IMR-90 (cell line): Measurements from ENCODE around the gene TSPEAR. TPM values are rescaled to one million over a fixed set of nuclear protein-coding genes. Genes with fewer than 3 reads are reported as not detected.

Experiments
- ATAC-seq: fragments of 200-7000 bp; cut with Tn5 transposase; 2 replicates; pipeline ENCODE4 v1.9.1; 2020; ENCODE audit warnings: low read depth, mild to moderate bottlenecking, moderate library complexity
- BruUV-seq: library from RNA; stranded (reverse); fragments of 400-500 nt; replicated peaks from 2 replicates; lab custom pipeline; 2021; lab: Mats Ljungman, UMichigan
- CTCF ChIA-PET: fragments of 300-600 bp; formaldehyde crosslinking; extraction: SDS; loops from one replicate; lab custom pipeline; 2021; ENCODE audit warnings: antibody characterized with exemption; lab: Yijun Ruan, JAX
- POLR2A ChIA-PET: fragments of 300-600 bp; sonication (Branson Sonifier 250); formaldehyde crosslinking; loops from one replicate; lab custom pipeline; 2022; ENCODE audit warnings: antibody characterized with exemption; ENCODE audit not compliant: unreplicated experiment; lab: Charles Lee
- DNase-seq: peaks from one replicate; pipeline ENCODE4 v3.0.0; 2013
- H2AFZ ChIP-seq: replicated peaks from 2 replicates; pipeline ENCODE3; 2013; ENCODE audit warnings: low read length, mild to moderate bottlenecking; ENCODE audit not compliant: poor library complexity
- H2AK5ac ChIP-seq: 2 replicates; pipeline ENCODE4 v1.6.1; 2013; ENCODE audit warnings: low read depth, low read length, inconsistent platforms
- H2AK9ac ChIP-seq: replicated peaks from 2 replicates; pipeline ENCODE3; 2013; ENCODE audit warnings: mild to moderate bottlenecking, low read depth, low read length, moderate library complexity; ENCODE audit not compliant: poor library complexity
- H2BK120ac ChIP-seq: 2 replicates; pipeline ENCODE4 v1.6.1; 2013; ENCODE audit warnings: low read depth, low read length, inconsistent platforms
- H2BK15ac ChIP-seq: 3 replicates; pipeline ENCODE4 v1.6.1; 2013; ENCODE audit warnings: low read depth, low read length, inconsistent platforms
- H2BK20ac ChIP-seq: 2 replicates; pipeline ENCODE4 v1.6.1; 2013; ENCODE audit warnings: low read depth, mild to moderate bottlenecking, inconsistent platforms, low read length, moderate library complexity
- H2BK5ac ChIP-seq: 2 replicates; pipeline ENCODE4 v1.6.1; 2013; ENCODE audit warnings: mild to moderate bottlenecking, low read depth, low read length, inconsistent platforms; ENCODE audit not compliant: poor library complexity, severe bottlenecking
- H3K14ac ChIP-seq: replicated peaks from 2 replicates; pipeline ENCODE4 v1.6.1; 2013; ENCODE audit warnings: low read depth, low read length, inconsistent platforms
- H3K18ac ChIP-seq: 2 replicates; pipeline ENCODE4 v1.6.1; 2013; ENCODE audit warnings: low read depth, low read length, control low read depth
- H3K23ac ChIP-seq: 2 replicates; pipeline ENCODE4 v1.6.1; 2013; ENCODE audit warnings: low read depth, low read length, inconsistent platforms
- H3K27ac ChIP-seq: 2 replicates; pipeline ENCODE4 v1.5.1; 2013; ENCODE audit warnings: mild to moderate bottlenecking, control low read depth, low read length; ENCODE audit not compliant: insufficient read depth
- H3K27me3 ChIP-seq: 2 replicates; pipeline ENCODE4 v1.6.1; 2013; ENCODE audit warnings: low read length; ENCODE audit not compliant: control insufficient read depth, insufficient read depth
- H3K36me3 ChIP-seq: 2 replicates; pipeline ENCODE4 v1.6.1; 2013; ENCODE audit warnings: low read length, mixed read lengths; ENCODE audit not compliant: control insufficient read depth, insufficient read depth
- H3K4ac ChIP-seq: 2 replicates; pipeline ENCODE4 v1.6.1; 2013; ENCODE audit warnings: low read depth, low read length, inconsistent platforms
- H3K4me1 ChIP-seq: 2 replicates; pipeline ENCODE4 v1.6.1; 2013; ENCODE audit warnings: low read length, mixed read lengths; ENCODE audit not compliant: control insufficient read depth, insufficient read depth
- H3K4me2 ChIP-seq: 2 replicates; pipeline ENCODE4 v1.6.1; 2013; ENCODE audit warnings: low read depth, mild to moderate bottlenecking, control low read depth, low read length, moderate library complexity
- H3K4me3 ChIP-seq: 2 replicates; pipeline ENCODE4 v1.5.1; 2013; ENCODE audit warnings: low read depth, mild to moderate bottlenecking, control low read depth, low read length, moderate library complexity; ENCODE audit not compliant: insufficient read depth
- H3K56ac ChIP-seq: 2 replicates; pipeline ENCODE4 v1.6.1; 2013; ENCODE audit warnings: low read length, inconsistent platforms; ENCODE audit not compliant: insufficient read depth; ENCODE audit errors: extremely low read depth
- H3K79me1 ChIP-seq, 2 experiments: 2 replicates each; pipeline ENCODE4 v1.6.1; 2013; ENCODE audit warnings: low read length in 2 of 2, inconsistent platforms in 1 of 2, low read depth in 1 of 2
- H3K9ac ChIP-seq: 2 replicates; pipeline ENCODE4 v1.6.1; 2013; ENCODE audit warnings: low read depth, low read length, control low read depth
- H3K9me1 ChIP-seq: 2 replicates; pipeline ENCODE4 v1.6.1; 2013; ENCODE audit warnings: low read length, inconsistent platforms; ENCODE audit not compliant: insufficient read depth
- H3K9me3 ChIP-seq: 2 replicates; pipeline ENCODE4 v1.6.1; 2013; ENCODE audit warnings: low read length; ENCODE audit not compliant: control insufficient read depth, insufficient read depth
- H4K20me1 ChIP-seq: 2 replicates; pipeline ENCODE4 v1.6.1; 2013; ENCODE audit warnings: low read length, inconsistent platforms; ENCODE audit not compliant: insufficient read depth
- H4K5ac ChIP-seq: 2 replicates; pipeline ENCODE4 v1.6.1; 2013; ENCODE audit warnings: mild to moderate bottlenecking, low read depth, low read length, control low read depth
- H4K8ac ChIP-seq, 2 experiments: 2 replicates each; pipeline ENCODE4 v1.6.1; 2013; ENCODE audit warnings: low read depth in 2 of 2, low read length in 2 of 2, control low read depth in 1 of 2, inconsistent platforms in 1 of 2
- H4K91ac ChIP-seq: 2 replicates; pipeline ENCODE4 v1.6.1; 2013; ENCODE audit warnings: low read depth, low read length, inconsistent platforms; ENCODE audit not compliant: insufficient read depth
- BHLHE40 ChIP-seq: fragments of 150-350 bp; IDR thresholded peaks from 2 replicates; pipeline ENCODE4 v1.6.1; 2016; ENCODE audit warnings: mild to moderate bottlenecking, low read depth, low read length
- CEBPB ChIP-seq: IDR thresholded peaks from 2 replicates; pipeline ENCODE4 v1.6.1; 2012; ENCODE audit warnings: low read depth, low read length, improper control_type of control experiment
- CHD1 ChIP-seq: IDR thresholded peaks from 2 replicates; pipeline ENCODE4 v1.6.1; 2012; ENCODE audit warnings: low read depth, low read length, improper control_type of control experiment
- ELK1 ChIP-seq: fragments of 150-350 bp; IDR thresholded peaks from 2 replicates; pipeline ENCODE4 v1.6.1; 2016; ENCODE audit warnings: low read depth, mild to moderate bottlenecking, low read length, moderate library complexity, borderline replicate concordance
- FOS ChIP-seq: fragments of 150-350 bp; IDR thresholded peaks from 2 replicates; pipeline ENCODE4 v1.6.1; 2016; ENCODE audit warnings: low read depth, low read length
- MAFK ChIP-seq: IDR thresholded peaks from 2 replicates; pipeline ENCODE4 v1.6.1; 2012; ENCODE audit warnings: low read depth, low read length, improper control_type of control experiment
- MAZ ChIP-seq: IDR thresholded peaks from 2 replicates; pipeline ENCODE4 v1.6.1; 2012; ENCODE audit warnings: low read depth, mild to moderate bottlenecking, low read length, improper control_type of control experiment, moderate library complexity, borderline replicate concordance
- MXI1 ChIP-seq: IDR thresholded peaks from 2 replicates; pipeline ENCODE4 v1.6.1; 2012; ENCODE audit warnings: low read depth, mild to moderate bottlenecking, low read length, moderate library complexity, borderline replicate concordance
- NFE2L2 ChIP-seq: fragments of 150-350 bp; IDR thresholded peaks from 2 replicates; pipeline ENCODE4 v1.6.1; 2016; ENCODE audit warnings: low read depth, mild to moderate bottlenecking, low read length
- POLR2A ChIP-seq: IDR thresholded peaks from 2 replicates; pipeline ENCODE4 v1.6.1; 2012; ENCODE audit warnings: mild to moderate bottlenecking, low read depth, low read length
- RAD21 ChIP-seq: IDR thresholded peaks from 2 replicates; pipeline ENCODE4 v1.6.1; 2012; ENCODE audit warnings: low read length, improper control_type of control experiment
- RFX5 ChIP-seq: IDR thresholded peaks from 2 replicates; pipeline ENCODE4 v1.8.0; 2012; ENCODE audit warnings: low read depth, mild to moderate bottlenecking, low read length, moderate library complexity
- SMC3 ChIP-seq: fragments of 150-350 bp; IDR thresholded peaks from 2 replicates; pipeline ENCODE4 v1.6.1; 2016; ENCODE audit warnings: low read depth, mild to moderate bottlenecking, antibody characterized with exemption, low read length, moderate library complexity
- WGBS, 2 experiments: methylation state at CpG; one replicate each; pipeline versions ENCODE4 v1.1.5 to v1.1.7; 2013; ENCODE audit warnings: missing lambda C conversion rate in 2 of 2; ENCODE audit not compliant: insufficient read length in 1 of 2; ENCODE audit errors: extremely low coverage in 2 of 2; 5-methylcytosine and 5-hydroxymethylcytosine counted together
- dilution Hi-C: fragments of 300-500 bp; cut with HindIII; formaldehyde crosslinking; loops from one replicate; pipeline ENCODE4 v1.14.3; 2018; ENCODE audit warnings: low sequenced_read_pairs; ENCODE audit not compliant: unreplicated experiment
- in situ Hi-C: fragments of 300-500 bp; cut with MboI; formaldehyde crosslinking; loops from 3 replicates; pipeline ENCODE4 v1.14.3; 2019; ENCODE audit warnings: low sequenced_read_pairs, inconsistent platforms, mixed read lengths
- intact Hi-C: fragments of 100-400 bp; cut with micrococcal nuclease; formaldehyde crosslinking; loops from 2 replicates; pipeline ENCODE4 v1.10.0; 2022
- polyA plus RNA-seq, 3 experiments: library from polyadenylated mRNA; depleted of rRNA; stranded (reverse); fragments of >200 nt; gene quantifications; 2 replicates each; pipeline ENCODE4 v1.2.3, GENCODE V29; 2012; ENCODE audit warnings: low replicate concordance in 1 of 3
- total RNA-seq: library from RNA; depleted of rRNA; stranded (reverse); fragments of >200 nt; gene quantifications from 2 replicates; pipeline ENCODE4 v1.2.3, GENCODE V29; 2012
- TF ChIP-seq, protein P1 (sequence below): fragments of 150-350 bp; IDR thresholded peaks from 2 replicates; pipeline ENCODE4 v1.6.1; 2017; ENCODE audit warnings: mild to moderate bottlenecking, antibody characterized with exemption, low read length, low read depth
- TF ChIP-seq, protein P2 (sequence below): conservative IDR thresholded peaks from 2 replicates; pipeline ENCODE4 v1.5.1; 2012; ENCODE audit warnings: mild to moderate bottlenecking, low read depth, low read length, improper control_type of control experiment

TSPEAR gene
- total and polyA plus RNA-seq, 2 of the 4 experiments (the other 2 are of a cell fraction), result not detected

GRCh38 chr21:44749759-44750674, 38.6 kb upstream of the TSPEAR start:
- dilution Hi-C loops, result no loop called here
- H2BK5ac ChIP-seq, result no peak overlapping the region
- peaks cover 39% of the 10 kb centered on the region for H3K27me3 ChIP-seq
- no peak overlapping the region for H3K18ac ChIP-seq
- in situ Hi-C loops, result no loop called here
- intact Hi-C loops, result no loop called here
- H3K9me1 ChIP-seq, result peaks cover 2% of the 10 kb centered on the region; the same call in 1 of the 2 replicates
- no peak overlapping the region for H3K4me2 ChIP-seq
- H2AK5ac ChIP-seq, result no peak overlapping the region
- H2AFZ ChIP-seq, result no peak overlapping the region
- H4K5ac ChIP-seq, result no peak overlapping the region
- no peak for ATAC-seq
- POLR2A ChIA-PET, result no interaction called here
- H4K8ac ChIP-seq, result no peak overlapping the region
- BruUV-seq, result no TSS peak
- H2BK20ac ChIP-seq, result no peak overlapping the region
- no peak overlapping the region for H3K4ac ChIP-seq
- H3K27ac ChIP-seq, result no peak overlapping the region
- no peak for TF ChIP-seq RFX5
- TF ChIP-seq, protein P1, sequence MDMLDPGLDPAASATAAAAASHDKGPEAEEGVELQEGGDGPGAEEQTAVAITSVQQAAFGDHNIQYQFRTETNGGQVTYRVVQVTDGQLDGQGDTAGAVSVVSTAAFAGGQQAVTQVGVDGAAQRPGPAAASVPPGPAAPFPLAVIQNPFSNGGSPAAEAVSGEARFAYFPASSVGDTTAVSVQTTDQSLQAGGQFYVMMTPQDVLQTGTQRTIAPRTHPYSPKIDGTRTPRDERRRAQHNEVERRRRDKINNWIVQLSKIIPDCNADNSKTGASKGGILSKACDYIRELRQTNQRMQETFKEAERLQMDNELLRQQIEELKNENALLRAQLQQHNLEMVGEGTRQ, result no peak
- TF ChIP-seq MXI1, result no peak
- no peak for TF ChIP-seq MAZ
- no peak for TF ChIP-seq CHD1
- no peak for TF ChIP-seq SMC3
- TF ChIP-seq NFE2L2, result no peak
- TF ChIP-seq FOS, result no peak
- TF ChIP-seq CEBPB, result no peak
- no peak for TF ChIP-seq MAFK
- TF ChIP-seq ELK1, result no peak
- TF ChIP-seq RAD21, result no peak
- TF ChIP-seq, protein P2, sequence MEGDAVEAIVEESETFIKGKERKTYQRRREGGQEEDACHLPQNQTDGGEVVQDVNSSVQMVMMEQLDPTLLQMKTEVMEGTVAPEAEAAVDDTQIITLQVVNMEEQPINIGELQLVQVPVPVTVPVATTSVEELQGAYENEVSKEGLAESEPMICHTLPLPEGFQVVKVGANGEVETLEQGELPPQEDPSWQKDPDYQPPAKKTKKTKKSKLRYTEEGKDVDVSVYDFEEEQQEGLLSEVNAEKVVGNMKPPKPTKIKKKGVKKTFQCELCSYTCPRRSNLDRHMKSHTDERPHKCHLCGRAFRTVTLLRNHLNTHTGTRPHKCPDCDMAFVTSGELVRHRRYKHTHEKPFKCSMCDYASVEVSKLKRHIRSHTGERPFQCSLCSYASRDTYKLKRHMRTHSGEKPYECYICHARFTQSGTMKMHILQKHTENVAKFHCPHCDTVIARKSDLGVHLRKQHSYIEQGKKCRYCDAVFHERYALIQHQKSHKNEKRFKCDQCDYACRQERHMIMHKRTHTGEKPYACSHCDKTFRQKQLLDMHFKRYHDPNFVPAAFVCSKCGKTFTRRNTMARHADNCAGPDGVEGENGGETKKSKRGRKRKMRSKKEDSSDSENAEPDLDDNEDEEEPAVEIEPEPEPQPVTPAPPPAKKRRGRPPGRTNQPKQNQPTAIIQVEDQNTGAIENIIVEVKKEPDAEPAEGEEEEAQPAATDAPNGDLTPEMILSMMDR, result no peak
- TF ChIP-seq POLR2A, result no peak
- TF ChIP-seq BHLHE40, result no peak
- no peak overlapping the region for H2BK120ac ChIP-seq
- no peak for DNase-seq
- peaks cover 3% of the 10 kb centered on the region; the same call in 1 of the 2 replicates for H3K9me3 ChIP-seq
- H3K4me1 ChIP-seq, result no peaks in the 10 kb centered on the region
- H3K36me3 ChIP-seq, result no peaks in the 10 kb centered on the region
- no peak overlapping the region for H3K23ac ChIP-seq
- no peak overlapping the region for H3K4me3 ChIP-seq
- H3K14ac ChIP-seq, result no peak overlapping the region
- no peaks in the 10 kb centered on the region for H3K79me1 ChIP-seq
- H2AK9ac ChIP-seq, result no peak overlapping the region
- WGBS, 2 experiments, result 81% methylated on average over 19 of the region's 47 CpGs; no CpG with 5 or more reads in 1 of the 2 experiments
- H4K20me1 ChIP-seq, result no peaks in the 10 kb centered on the region
- no peak overlapping the region for H3K56ac ChIP-seq
- CTCF ChIA-PET, result no interaction called here
- no peak overlapping the region for H4K91ac ChIP-seq
- H3K9ac ChIP-seq, result no peak overlapping the region
- H2BK15ac ChIP-seq, result no peak overlapping the region
